HG02588 (cell line): ENCODE results near the gene RBM14.
"Not testable (repeated sequence)": the region's sequence is repeated elsewhere in the genome, so short reads cannot be mapped to it uniquely, and the experiment has no call there.

Source experiments
- ATAC-seq: cut with Tn5 transposase; IDR thresholded peaks from one replicate; pipeline ENCODE4 v1.9.1; 2021; ENCODE audit warnings: mild to moderate bottlenecking, moderate library complexity; ENCODE audit not compliant: unreplicated experiment

The RBM14 gene

DNA sequence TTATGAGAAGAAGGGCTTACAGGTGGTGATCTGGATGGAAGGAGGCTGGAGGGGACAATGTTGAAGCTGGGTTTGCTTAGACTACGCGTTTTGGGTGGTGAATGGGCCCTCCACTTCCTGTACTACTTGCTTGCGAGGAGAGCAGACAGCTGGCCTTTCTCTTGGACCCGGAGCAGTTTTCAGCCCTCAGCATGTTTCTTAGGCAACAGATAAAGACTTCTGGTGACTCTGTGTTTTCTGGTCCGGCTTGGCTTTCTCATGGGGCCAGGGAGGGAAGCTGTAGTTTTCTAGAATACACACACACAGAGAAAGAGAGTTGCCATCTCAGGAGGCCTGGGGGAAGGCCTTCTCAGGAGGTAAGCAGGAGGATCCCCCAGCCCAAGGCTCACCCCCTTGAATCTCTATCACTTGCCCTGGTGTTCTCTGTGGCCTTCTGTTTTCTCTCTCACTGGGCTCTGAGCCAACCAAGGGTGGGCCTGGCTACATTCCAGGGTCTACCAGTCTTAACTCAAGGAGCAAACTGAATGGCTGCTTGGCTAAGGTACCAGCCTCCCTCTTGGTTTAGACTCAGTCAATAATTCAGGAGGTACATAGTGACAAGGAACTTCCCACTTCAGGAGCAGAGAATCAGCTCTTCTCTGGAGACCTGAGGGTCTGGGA is 21.1 kb upstream of the RBM14 start:
- ATAC-seq, result no peak

DNA sequence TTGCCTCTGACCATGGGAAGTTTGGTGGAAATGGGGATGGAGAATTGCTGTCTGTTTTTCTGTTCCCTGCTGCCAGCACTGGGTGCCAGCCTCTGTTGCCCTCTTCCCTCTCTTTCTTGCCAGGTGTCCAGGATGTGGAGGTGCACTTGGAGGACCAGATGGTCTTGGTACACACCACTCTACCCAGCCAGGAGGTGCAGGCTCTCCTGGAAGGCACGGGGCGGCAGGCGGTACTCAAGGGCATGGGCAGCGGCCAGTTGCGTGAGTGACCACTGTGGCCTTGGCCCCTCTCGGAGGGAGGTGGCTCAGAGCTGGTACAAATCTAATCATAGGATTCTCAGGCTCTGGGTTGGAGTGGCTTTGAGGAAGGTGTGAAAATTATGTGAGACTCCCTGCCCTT is 17.4 kb upstream of the RBM14 start:
- no peak for ATAC-seq

DNA sequence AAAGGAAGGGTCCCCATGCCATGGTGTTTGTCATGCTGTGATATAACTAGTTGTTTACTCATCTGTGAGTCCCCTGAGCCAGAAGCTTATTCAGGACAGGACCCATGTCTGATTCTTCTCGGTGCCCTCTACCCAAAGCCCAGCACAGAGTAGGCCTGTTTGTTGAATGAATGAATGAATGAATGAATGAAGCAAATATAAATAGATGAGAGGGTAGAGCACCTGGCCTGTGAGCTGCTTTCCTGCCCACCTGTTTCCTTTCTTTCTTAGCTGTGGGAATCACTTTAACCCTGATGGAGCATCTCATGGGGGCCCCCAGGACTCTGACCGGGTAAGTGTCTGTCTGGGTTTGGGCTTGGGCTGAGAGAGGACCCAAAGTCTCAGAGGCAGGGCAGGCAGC is 16.2 kb upstream of the RBM14 start:
- no peak for ATAC-seq

- ATAC-seq, result no peak
Measured at GRCh38 chr11:66600631-66601233, 15.7 kb upstream of the RBM14 start.

GRCh38 chr11:66603072-66603471 is 13.4 kb upstream of the RBM14 start:
- no peak for ATAC-seq

DNA sequence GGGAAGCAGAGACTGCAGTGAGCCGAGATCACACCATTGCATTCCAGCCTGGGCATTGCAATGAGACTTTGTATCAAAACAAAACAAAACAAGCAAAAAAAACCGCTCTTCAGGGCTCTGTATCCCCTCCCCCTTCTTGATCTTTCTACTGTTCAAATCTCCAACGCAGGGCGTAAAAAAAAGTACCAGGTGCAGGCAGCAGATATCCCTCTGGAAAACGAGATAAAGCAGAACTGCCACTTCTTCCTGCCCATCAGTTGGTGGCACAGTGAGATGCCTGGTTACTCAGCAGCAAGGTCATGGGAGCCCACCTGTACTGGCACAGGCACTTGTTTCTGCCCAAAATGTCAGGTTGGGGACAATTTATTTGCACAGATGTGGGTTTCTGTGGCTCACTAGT is 12.3 kb upstream of the RBM14 start:
- no peak for ATAC-seq

- not testable (repeated sequence) for ATAC-seq
Measured at GRCh38 chr11:66606608-66607007, 9.8 kb upstream of the RBM14 start.

DNA sequence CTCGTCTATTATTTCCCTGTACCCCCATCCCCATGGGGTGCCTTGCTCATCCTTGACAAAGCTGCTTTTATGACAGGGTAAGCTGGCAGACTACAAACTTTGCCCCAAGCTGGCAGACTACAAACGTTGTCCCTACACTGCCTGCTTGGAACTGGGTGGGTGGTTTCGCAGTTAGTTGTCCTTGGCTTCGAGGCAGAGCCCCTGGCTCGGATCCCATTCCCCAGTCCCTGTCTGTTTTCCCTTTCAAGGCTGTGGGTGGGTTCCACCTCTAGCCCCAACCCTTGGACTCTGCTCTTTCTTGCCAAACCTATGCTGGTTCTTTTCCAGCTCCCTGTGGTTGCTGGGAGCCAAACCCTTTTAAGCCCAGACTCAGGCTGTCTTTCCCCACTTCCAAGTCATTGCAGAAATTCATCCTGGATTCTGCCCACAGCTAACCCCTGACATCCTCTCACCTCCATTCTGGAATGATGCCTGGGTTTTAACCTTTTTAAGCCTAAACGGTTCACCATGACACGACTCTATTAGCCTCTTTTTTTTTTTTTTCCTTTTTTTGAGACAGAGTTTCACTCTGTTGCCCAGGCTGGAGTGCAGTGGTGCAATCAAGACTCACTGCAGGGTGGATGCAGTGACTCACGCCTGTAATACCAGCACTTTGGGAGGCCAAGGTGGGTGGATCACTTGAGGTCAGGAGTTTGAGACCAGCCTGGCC is 9.2 kb upstream of the RBM14 start:
- ATAC-seq, result no peak

GRCh38 chr11:66609721-66610617 is 6.5 kb upstream of the RBM14 start:
- no peak for ATAC-seq

DNA sequence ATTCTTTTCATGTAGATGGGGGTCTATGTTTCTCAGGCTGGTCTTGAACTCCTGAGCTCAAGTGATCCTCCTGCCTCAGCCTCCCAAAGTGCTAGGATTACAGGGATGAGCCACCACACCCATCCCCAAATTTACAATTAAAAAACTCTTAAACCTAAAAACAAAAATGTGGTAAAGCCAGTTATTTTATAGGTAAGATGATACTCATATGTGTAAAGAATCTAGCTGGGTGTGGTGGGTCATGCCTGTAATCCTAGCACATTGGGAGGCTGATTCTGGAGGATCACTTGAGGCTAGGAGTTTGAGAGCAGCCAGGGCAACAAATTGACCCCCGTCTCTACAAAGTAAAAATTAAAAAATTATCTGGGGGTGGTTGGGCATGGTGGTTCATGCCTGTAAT is 4.0 kb upstream of the RBM14 start:
- ATAC-seq, result no peak

- ATAC-seq, result no peak
Measured at GRCh38 chr11:66614073-66614472, 2.4 kb upstream of the RBM14 start.

DNA sequence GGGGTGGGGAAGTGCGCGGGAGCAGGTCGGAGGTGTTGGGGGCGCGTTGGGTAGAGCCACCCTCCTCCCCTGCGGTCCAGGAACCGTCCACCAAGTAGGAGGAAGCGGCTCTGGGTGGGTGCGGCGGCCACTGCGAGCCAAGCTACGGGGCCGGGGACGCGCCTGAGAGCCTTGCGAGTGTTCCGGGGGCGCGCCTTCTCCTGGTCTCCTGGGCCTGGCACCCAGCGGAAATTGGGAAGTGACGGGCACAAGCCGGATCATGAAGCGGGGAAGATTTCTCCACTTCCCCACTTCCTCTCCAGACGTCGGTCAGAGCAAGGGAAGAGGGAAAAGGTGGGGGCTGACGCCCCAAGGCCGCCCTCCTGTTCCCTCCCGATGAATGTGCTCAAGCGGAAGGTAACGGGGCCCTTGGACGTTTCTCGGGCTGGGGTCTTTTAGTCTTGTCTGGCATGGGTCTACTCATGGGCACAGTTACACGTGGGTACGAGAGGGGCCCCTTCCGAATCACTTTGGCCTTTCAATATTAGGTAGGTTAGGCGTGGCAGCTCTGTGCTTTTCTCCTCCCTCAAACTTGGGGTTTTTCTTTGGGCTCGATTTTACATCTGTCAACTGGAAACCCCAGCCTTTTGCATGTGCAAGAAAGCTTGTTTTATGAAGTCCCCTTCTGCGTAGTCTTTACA is 865 bp downstream of the RBM14 start:
- ATAC-seq, result no peak

DNA sequence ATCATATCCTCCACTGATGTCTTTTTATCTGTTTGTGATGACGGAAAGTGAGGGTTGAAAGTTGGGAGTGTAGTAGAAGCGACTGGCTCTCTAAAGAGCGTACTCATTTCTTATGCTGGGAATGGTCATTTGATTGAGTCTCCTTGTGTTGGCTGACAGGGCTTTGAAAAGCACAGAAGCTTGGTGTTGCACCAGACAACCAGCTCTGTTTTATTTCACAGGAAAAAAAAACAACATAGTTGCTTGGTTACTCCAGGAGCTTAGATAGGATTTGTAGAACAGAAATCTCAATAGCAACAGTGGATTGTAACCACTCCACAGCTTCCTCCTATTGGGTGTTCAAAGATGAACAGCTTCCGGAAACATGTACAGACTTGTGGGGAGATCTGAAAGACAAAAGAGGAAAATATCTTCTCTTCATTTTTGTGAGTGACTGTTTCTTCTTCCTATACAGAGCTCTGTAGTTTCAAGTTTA is 2.7 kb downstream of the RBM14 start:
- no peak for ATAC-seq

- no peak for ATAC-seq
Measured at GRCh38 chr11:66624450-66624849, 8.0 kb downstream of the RBM14 start.

DNA sequence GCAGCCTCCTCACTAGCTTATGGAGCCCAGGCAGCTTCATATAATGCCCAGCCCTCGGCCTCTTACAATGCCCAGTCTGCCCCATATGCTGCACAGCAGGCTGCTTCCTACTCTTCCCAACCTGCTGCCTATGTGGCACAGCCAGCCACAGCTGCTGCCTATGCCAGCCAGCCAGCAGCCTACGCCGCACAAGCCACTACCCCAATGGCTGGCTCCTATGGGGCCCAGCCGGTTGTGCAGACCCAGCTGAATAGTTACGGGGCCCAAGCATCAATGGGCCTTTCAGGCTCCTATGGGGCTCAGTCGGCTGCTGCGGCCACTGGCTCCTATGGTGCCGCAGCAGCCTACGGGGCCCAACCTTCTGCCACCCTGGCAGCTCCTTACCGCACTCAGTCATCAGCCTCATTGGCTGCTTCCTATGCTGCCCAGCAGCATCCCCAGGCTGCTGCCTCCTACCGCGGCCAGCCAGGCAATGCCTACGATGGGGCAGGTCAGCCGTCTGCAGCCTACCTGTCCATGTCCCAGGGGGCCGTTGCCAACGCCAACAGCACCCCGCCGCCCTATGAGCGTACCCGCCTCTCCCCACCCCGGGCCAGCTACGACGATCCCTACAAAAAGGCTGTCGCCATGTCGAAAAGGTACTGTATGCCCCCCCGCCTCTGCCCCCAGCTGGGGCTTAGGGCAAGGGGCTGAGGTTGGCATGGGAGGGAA is 8.8 kb downstream of the RBM14 start:
- ATAC-seq, result no peak

DNA sequence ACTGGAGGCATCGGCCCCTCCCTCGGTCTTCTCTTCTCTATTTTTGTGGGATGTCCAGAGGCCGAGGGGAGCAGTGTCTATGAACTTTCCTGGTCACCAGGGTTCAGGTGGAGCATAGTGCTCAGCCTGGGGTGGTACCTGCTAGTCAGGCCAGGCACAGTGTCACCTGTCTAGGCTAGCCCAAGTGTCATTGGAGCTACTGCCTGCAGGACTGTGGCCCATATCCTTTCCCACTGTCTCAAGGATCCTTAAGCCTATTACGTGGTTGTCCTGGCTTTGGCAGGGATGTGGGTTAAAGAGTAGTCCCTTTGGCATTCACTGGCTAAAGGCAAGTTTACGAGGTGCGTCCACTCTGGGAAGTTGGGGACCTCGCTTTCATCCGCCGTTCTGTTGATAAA is 9.3 kb downstream of the RBM14 start:
- no peak for ATAC-seq

DNA sequence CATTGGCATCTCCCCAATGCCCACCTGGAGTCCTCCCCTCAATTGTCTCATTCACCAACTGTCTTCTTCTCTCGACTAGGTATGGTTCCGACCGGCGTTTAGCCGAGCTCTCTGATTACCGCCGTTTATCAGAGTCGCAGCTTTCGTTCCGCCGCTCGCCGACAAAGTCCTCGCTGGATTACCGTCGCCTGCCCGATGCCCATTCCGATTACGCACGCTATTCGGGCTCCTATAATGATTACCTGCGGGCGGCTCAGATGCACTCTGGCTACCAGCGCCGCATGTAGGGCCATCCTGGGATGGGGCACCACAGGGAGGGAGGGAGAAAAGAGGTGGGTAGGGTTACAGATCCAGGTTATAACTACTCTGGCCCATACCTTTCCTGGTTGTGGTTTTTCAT is 10.0 kb downstream of the RBM14 start:
- no peak for ATAC-seq

DNA sequence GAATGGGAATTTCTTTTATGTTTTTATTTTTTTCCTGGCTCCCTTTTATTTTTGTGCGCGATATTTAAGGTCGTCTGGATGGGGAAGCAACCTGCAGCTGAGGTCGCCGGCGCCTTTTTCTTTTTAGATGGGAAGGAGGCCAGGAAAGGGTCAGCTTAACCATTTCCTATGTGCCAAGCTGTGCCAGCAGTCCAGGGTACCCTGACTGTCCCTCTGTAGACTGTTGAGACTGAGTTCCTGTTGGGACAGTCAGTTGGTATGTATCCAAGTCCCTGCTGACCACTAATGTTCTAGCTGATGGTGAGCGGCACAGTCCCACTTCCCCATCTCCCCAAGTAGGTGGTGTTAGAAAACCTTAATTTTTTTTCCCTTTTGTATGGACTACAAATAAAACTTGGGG is 10.5 kb downstream of the RBM14 start:
- no peak for ATAC-seq

DNA sequence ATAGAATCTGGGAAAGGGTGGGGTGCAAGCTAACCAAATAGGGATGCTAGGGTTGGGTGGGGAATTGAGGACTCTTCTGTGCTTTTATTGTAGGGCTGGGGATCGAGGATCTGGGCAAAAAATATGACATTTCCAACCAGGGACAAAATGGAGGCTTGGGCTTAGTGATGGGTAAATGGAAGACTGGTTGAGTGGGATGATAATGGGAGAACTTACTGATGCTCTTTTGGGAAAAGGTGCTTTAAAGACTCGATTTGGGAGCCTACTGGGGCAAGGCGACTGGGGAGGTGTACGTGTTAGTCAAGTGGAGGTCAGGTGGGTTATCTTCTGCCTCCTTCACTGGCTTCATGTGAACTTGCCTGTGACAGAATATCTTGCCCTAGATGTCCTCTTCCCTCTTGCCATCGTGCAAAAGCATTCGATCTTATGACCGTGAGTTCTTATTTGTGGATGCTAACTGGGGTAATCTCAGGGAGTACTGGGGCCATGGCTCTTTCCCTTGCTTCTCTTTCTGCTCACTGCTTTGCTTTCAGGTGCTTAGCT is 11.7 kb downstream of the RBM14 start:
- ATAC-seq, result no peak

GRCh38 chr11:66629356-66629755 is 12.9 kb downstream of the RBM14 start:
- no peak for ATAC-seq
